C4-2B (cell line): ENCODE data around the gene C3.

Source experiments
- CTCF ChIP-seq: fragments of 450-650 bp; conservative IDR thresholded peaks from 2 replicates; pipeline ENCODE4 v1.5.1; 2017; ENCODE audit warnings: mild to moderate bottlenecking
- ZFX ChIP-seq: fragments of 450-650 bp; IDR thresholded peaks from 2 replicates; pipeline ENCODE4 v1.6.1; 2017

- TF ChIP-seq CTCF (no peak), ZFX (no peak)
Observed at GRCh38 chr19:6660930-6661329, 59.5 kb downstream of the C3 start.
